Measurements from ENCODE around the gene WASHC2A. TPM values are rescaled to one million over a fixed set of nuclear protein-coding genes. Genes with fewer than 3 reads are reported as not detected.
"Not testable (repeated sequence)": the region's sequence is repeated elsewhere in the genome, so short reads cannot be mapped to it uniquely, and the experiment has no call there.

WASHC2A gene
- total RNA-seq, 1 donor from 2014 or later: 53.7 TPM

GRCh38 chr10:50112419-50113112 is 44.8 kb downstream of the WASHC2A start:
- H3K36me3 ChIP-seq (ENCODE audit: control insufficient read depth, insufficient read depth, low read length); H3K27me3 ChIP-seq (ENCODE audit: control insufficient read depth, insufficient read depth, low read length); H3K4me3 ChIP-seq (ENCODE audit: low read depth, low read length); DNase-seq (ENCODE audit: low read depth): not testable (repeated sequence)

- not testable (repeated sequence) for DNase-seq (ENCODE audit: low read depth); H3K4me3 ChIP-seq (ENCODE audit: low read depth, low read length); H3K27me3 ChIP-seq (ENCODE audit: control insufficient read depth, insufficient read depth, low read length); H3K36me3 ChIP-seq (ENCODE audit: control insufficient read depth, insufficient read depth, low read length)
These were observed 59.0 kb downstream of the WASHC2A start for GRCh38 chr10:50126765-50127164.

GRCh38 chr10:50127770-50128292 is 60.1 kb downstream of the WASHC2A start:
- DNase-seq (ENCODE audit: low read depth); H3K27me3 ChIP-seq (ENCODE audit: control insufficient read depth, insufficient read depth, low read length); H3K36me3 ChIP-seq (ENCODE audit: control insufficient read depth, insufficient read depth, low read length); H3K4me3 ChIP-seq (ENCODE audit: low read depth, low read length): not testable (repeated sequence)

GRCh38 chr10:50131245-50131965 is 63.7 kb downstream of the WASHC2A start:
- not testable (repeated sequence) for H3K36me3 ChIP-seq (ENCODE audit: control insufficient read depth, insufficient read depth, low read length); H3K4me3 ChIP-seq (ENCODE audit: low read depth, low read length); DNase-seq (ENCODE audit: low read depth); H3K27me3 ChIP-seq (ENCODE audit: control insufficient read depth, insufficient read depth, low read length)

- H3K36me3 ChIP-seq (ENCODE audit: control insufficient read depth, insufficient read depth, low read length); DNase-seq (ENCODE audit: low read depth); H3K27me3 ChIP-seq (ENCODE audit: control insufficient read depth, insufficient read depth, low read length); H3K4me3 ChIP-seq (ENCODE audit: low read depth, low read length): not testable (repeated sequence)
These were observed 64.6 kb downstream of the WASHC2A start for GRCh38 chr10:50132322-50132721.

- H3K36me3 ChIP-seq (ENCODE audit: control insufficient read depth, insufficient read depth, low read length); H3K27me3 ChIP-seq (ENCODE audit: control insufficient read depth, insufficient read depth, low read length); DNase-seq (ENCODE audit: low read depth); H3K4me3 ChIP-seq (ENCODE audit: low read depth, low read length): not testable (repeated sequence)
These were observed 65.1 kb downstream of the WASHC2A start for GRCh38 chr10:50132841-50133240.

- H3K4me3 ChIP-seq (ENCODE audit: low read depth, low read length); H3K36me3 ChIP-seq (ENCODE audit: control insufficient read depth, insufficient read depth, low read length); DNase-seq (ENCODE audit: low read depth); H3K27me3 ChIP-seq (ENCODE audit: control insufficient read depth, insufficient read depth, low read length): not testable (repeated sequence)
These were observed 75.9 kb downstream of the WASHC2A start for GRCh38 chr10:50143512-50144174.

- DNase-seq (ENCODE audit: low read depth); H3K4me3 ChIP-seq (ENCODE audit: low read depth, low read length); H3K36me3 ChIP-seq (ENCODE audit: control insufficient read depth, insufficient read depth, low read length); H3K27me3 ChIP-seq (ENCODE audit: control insufficient read depth, insufficient read depth, low read length): not testable (repeated sequence)
These were observed 77.8 kb downstream of the WASHC2A start for GRCh38 chr10:50145575-50145974.

GRCh38 chr10:50152792-50153272 is 85.1 kb downstream of the WASHC2A start:
- no peak overlapping the region for H3K4me3 ChIP-seq (ENCODE audit: low read depth, low read length)
- H3K36me3 ChIP-seq (ENCODE audit: control insufficient read depth, insufficient read depth, low read length): no peaks in the 10 kb centered on the region
- DNase-seq (ENCODE audit: low read depth): no peak
- peaks cover 6% of the 10 kb centered on the region for H3K27me3 ChIP-seq (ENCODE audit: control insufficient read depth, insufficient read depth, low read length)
- TF ChIP-seq CTCF (IDR thresholded peaks at IDR 0.05; ENCODE audit: insufficient read depth, low read length, poor library complexity, severe bottlenecking): no peak

GRCh38 chr10:50157868-50158267 is 90.1 kb downstream of the WASHC2A start:
- H3K27me3 ChIP-seq (ENCODE audit: control insufficient read depth, insufficient read depth, low read length); DNase-seq (ENCODE audit: low read depth); H3K4me3 ChIP-seq (ENCODE audit: low read depth, low read length): not testable (repeated sequence)

GRCh38 chr10:50159856-50160255 is 92.1 kb downstream of the WASHC2A start:
- not testable (repeated sequence) for H3K36me3 ChIP-seq (ENCODE audit: control insufficient read depth, insufficient read depth, low read length); DNase-seq (ENCODE audit: low read depth); H3K4me3 ChIP-seq (ENCODE audit: low read depth, low read length); H3K27me3 ChIP-seq (ENCODE audit: control insufficient read depth, insufficient read depth, low read length)

More at GRCh38 chr10:50157868-50158267, 90.1 kb downstream of the WASHC2A start:
- not testable (repeated sequence) for H3K36me3 ChIP-seq (ENCODE audit: control insufficient read depth, insufficient read depth, low read length)

- not testable (repeated sequence) for H3K36me3 ChIP-seq (ENCODE audit: control insufficient read depth, insufficient read depth, low read length); DNase-seq (ENCODE audit: low read depth); H3K4me3 ChIP-seq (ENCODE audit: low read depth, low read length); H3K27me3 ChIP-seq (ENCODE audit: control insufficient read depth, insufficient read depth, low read length)
These were observed 97.3 kb downstream of the WASHC2A start for GRCh38 chr10:50165038-50165437.

GRCh38 chr10:50167833-50168232 is 100.1 kb downstream of the WASHC2A start:
- not testable (repeated sequence) for H3K36me3 ChIP-seq (ENCODE audit: control insufficient read depth, insufficient read depth, low read length); DNase-seq (ENCODE audit: low read depth); H3K27me3 ChIP-seq (ENCODE audit: control insufficient read depth, insufficient read depth, low read length); H3K4me3 ChIP-seq (ENCODE audit: low read depth, low read length)

Measured in kidney epithelial cell (primary cell).